GM21737 (cell line): ENCODE data around the gene SMG9.

Source experiments
- ATAC-seq: cut with Tn5 transposase; IDR thresholded peaks from one replicate; pipeline ENCODE4 v1.9.1; 2021; ENCODE audit warnings: mild to moderate bottlenecking, moderate library complexity; ENCODE audit not compliant: unreplicated experiment

Gene SMG9

DNA sequence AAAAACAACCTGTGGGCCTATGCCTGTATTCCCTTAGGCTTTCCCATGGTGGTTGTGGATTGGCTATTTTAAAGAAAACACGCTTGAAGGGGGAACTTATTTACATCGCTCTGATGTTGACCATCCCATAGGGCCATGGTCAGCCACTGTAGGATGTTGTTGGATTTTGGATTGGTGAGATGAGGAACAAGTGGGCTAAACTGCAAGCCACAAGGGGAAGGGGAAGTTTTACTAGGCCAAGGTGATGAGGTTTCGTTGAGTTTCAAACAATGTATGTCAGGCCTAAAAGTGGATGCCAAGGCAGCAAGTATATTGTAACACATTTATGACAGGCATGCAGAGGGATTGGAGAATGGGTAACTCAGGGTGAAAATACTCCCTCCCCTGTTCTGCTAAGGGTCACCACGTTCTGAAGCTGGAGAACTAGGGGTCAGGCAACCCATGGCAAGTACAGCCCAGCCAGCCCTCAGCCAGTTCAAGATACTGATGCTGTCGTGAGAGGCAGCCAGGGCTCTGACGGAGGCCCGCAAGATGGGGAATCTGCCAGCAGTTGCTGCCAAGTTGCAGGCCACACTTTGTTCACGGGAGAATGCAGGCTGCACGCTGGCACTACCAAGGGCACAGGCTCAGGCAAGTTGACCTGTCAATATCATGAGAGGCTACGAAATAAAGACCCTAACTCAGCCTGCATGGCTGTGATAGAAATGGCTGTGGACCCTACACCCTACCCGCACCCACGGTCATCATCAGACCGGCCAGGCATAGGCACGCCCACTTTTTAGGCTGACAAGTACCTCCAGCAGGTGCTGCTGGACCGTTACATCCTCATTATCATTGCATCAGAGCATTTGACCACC, 27.8 kb downstream of the SMG9 start:
- no peak for ATAC-seq

DNA sequence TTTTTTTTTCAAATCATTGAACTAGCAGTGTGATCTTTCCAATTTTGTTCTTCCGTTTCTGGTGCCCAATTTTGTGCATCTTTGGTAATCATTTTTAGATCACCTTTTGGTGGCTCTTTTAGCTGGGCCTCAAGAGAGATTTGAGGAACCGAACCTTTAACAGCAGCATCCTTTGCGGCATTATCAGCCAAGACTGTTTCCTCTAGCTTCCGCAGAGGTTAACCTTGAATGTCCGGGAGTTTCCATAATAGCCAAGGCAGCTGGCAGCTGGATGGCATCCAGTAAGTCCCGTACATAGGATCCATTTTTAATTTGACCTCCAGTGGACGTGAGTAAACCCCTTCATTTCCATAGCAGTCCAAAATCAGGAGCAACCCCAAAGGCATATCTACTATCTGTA, 29.3 kb downstream of the SMG9 start:
- ATAC-seq: no peak

- ATAC-seq: no peak
These were observed 29.9 kb downstream of the SMG9 start for GRCh38 chr19:43724896-43725295.

- ATAC-seq: no peak
These were observed 31.2 kb downstream of the SMG9 start for GRCh38 chr19:43723588-43723987.

- ATAC-seq: no peak
These were observed 33.2 kb downstream of the SMG9 start for GRCh38 chr19:43721469-43722048.

DNA sequence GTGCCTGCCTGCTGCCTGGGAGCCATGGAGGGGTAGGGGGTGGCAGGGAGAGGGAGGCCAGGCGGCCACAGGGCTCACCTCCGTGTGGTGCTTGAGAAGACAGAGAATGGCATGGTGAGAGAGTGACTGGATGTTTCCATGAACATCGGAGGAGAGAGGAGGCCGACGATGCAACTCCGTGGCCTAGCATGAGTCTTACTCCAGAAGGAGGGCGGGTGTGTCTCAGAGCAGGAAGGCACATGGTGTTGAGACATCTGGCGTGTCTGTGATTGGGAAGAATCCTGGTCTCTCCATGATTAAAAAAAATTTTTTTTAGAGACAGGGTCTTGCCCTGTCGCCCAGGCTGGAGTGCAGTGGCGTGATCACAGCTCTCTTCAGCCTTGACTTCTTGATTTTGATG, 33.8 kb downstream of the SMG9 start:
- no peak for ATAC-seq

DNA sequence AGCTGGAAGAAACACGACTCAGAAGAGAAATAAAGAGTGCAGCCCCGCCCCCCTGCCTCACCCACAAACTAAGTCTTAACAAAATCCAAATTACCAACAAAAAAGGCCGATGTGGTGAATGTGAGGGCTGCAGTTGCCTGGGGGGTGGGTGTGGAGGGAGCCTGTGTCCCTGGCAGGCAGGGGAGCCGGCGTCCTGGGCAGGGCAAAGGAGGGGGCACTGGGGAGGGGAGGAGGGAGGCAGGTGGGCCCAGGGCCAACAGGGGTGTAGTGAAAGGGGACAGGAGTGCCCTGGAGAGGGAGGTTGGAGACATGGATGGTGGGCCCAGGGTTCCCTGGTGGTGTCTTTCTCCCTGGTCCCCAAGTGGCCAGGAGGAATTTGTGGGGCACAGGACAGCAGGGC, 34.8 kb downstream of the SMG9 start:
- no peak for ATAC-seq

DNA sequence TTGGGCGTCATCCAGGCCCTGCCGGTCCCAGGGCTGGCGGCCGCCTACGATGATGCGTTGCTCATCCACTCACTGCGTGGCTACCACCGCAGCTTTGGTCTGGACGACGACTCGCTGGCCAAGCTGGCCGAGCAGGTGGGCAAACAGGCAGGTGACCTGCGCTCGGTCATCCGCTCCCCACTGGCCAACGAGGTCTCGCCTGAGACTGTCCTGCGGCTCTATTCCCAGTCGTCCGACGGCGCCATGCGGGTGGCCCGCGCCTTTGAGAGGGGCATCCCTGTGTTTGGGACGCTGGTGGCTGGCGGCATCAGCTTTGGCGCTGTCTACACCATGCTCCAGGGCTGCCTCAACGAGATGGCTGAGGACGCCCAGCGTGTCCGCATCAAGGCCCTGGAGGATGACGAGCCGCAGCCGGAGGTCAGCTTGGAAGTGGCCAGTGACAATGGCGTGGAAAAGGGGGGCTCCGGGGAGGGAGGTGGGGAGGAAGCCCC, 35.3 kb downstream of the SMG9 start:
- ATAC-seq: no peak

DNA sequence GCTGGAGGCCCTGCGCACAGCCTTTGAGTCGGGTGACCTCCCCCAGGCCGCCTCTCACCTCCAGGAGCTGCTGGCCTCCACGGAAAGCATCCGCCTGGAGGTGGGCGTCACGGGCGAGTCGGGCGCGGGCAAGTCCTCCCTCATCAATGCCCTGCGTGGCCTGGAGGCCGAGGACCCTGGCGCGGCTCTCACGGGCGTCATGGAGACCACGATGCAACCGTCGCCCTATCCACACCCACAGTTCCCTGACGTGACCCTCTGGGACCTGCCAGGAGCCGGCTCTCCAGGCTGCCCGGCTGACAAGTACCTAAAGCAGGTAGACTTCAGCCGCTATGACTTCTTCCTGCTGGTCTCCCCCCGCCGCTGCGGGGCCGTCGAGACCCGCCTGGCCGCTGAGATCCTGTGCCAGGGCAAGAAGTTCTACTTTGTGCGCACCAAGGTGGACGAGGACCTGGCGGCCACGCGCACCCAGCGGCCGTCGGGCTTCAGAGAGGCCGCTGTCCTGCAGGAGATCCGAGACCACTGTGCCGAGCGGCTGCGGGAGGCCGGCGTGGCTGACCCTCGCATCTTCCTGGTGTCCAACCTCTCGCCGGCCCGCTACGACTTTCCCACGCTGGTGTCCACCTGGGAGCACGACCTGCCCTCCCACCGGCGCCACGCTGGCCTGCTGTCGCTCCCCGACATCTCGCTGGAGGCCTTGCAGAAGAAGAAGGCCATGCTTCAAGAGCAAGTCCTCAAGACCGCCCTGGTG, 36.0 kb downstream of the SMG9 start:
- ATAC-seq: no peak

DNA sequence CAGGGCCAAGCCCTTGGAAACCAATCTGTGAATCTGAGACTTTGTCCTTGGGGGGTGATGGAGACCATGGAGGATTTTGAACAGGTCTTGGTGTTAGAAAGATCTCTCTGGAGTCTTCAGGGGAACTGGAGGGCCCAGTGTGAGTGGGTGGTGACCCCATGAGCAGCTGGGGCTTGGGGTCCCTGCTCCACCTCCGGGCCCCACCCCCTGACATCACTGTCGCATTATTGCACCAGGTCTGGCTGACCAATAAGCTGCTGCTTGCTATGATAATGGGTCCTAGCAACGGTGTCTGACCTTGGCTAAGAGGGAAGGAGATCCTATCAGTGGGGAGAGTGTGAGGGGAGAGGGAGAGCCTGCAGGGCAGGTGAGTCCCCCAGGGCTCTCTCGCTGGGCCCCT, 39.0 kb downstream of the SMG9 start, which contains the start of gene IRGC:
IRGC (plus strand) TSS at position 301 of the 400 bp plus-strand sequence. CDS start 2,483 bp downstream, outside the sequence.
- ATAC-seq: no peak

DNA sequence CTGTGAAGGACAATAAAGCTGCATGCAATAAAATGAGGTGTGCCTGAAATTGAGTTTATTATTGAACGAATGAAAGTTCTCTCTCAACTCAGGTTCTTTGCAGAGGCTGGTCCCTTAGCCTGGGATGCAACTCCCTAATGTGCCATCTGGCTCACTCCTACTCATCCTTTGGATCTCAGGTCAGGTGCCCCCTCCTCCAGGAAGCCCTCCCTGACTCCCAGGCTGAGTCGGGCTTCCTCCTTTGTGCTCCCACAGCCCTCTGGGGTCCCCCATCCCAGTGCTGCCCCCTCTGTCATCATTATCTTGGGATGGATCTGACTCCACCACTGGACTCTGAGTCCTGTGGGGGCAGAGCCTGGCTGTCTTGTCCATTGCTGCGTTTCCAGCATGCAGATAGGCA, 41.6 kb downstream of the SMG9 start:
- ATAC-seq: no peak

DNA sequence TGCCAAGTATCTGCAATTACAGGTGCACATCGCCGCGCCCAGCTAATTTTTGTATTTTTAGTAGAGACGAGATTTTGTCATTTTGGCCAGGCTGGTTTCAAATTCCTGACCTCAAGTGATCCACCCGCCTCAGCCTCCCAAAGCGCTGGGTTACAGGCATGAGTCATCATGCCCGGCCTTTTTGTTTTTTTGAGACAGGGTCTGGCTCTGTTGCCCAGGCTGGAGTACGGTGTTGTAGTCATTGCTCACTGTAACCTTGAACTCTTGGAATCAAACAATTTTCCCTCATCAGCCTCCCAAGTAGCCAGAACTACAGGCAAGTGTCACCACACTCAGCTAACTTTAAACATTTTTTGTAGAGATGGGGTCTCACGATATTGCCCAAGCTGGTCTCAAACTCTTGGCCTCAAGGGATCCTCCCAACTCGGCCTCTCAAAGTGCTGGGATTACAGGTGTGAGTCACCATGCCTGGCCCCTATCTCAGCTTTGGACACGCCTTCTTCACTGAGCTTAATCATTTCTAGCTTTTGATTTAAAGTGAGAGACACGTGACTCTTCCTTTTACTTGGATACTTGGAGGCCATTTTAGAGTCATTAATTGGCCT, 42.9 kb downstream of the SMG9 start:
- ATAC-seq: no peak

- ATAC-seq: no peak
These were observed 46.0 kb downstream of the SMG9 start for GRCh38 chr19:43708716-43709115.

DNA sequence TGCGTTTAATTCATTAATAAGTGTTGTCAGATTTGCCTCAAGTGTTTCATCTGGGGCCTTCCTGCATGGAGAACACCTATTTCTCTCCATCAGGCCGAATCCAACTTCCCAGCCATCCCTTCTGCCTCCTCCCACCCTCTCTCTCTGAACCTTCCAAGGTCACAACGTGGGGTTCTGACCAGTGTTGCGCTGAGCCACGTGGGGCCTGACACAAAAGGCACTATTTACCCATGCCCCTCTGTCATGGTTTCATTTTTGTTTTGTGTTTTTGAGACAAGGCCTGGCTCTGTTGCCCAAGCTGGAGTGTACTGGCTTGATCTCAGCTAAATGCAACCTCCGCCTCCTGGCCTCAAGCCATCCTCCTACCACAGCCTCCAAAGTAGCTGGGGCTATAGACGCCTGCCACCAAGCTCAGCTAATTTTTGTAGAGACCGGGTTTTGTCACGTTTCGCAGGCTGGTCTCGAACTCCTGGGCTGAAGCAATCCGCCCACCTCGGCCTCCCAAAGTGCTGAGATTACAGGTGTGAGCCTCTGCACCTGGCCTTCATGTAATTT, 47.5 kb downstream of the SMG9 start:
- ATAC-seq: no peak

DNA sequence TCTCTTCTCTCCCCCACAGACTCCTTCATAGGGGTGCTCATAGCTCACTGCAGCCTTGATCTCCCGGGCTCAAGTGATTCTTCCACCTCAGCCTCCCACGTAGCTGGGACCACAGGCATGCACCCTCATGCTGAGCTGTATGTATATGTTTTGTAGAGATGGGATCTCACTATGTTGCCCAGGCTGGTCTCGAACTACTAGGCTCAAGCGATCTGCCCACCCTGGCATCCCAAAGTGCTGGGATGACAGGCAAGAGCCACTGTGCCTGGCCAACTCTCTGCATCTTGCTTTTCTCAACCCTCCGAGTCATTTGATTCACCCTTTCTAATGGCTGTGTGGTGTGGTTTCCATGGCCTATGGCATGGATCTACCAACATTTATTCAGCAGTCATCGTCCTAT, 49.0 kb downstream of the SMG9 start:
- ATAC-seq: no peak

- no peak for ATAC-seq
These were observed 50.6 kb downstream of the SMG9 start for GRCh38 chr19:43704002-43704705.

- no peak for ATAC-seq
These were observed 54.3 kb downstream of the SMG9 start for GRCh38 chr19:43700395-43701000.

DNA sequence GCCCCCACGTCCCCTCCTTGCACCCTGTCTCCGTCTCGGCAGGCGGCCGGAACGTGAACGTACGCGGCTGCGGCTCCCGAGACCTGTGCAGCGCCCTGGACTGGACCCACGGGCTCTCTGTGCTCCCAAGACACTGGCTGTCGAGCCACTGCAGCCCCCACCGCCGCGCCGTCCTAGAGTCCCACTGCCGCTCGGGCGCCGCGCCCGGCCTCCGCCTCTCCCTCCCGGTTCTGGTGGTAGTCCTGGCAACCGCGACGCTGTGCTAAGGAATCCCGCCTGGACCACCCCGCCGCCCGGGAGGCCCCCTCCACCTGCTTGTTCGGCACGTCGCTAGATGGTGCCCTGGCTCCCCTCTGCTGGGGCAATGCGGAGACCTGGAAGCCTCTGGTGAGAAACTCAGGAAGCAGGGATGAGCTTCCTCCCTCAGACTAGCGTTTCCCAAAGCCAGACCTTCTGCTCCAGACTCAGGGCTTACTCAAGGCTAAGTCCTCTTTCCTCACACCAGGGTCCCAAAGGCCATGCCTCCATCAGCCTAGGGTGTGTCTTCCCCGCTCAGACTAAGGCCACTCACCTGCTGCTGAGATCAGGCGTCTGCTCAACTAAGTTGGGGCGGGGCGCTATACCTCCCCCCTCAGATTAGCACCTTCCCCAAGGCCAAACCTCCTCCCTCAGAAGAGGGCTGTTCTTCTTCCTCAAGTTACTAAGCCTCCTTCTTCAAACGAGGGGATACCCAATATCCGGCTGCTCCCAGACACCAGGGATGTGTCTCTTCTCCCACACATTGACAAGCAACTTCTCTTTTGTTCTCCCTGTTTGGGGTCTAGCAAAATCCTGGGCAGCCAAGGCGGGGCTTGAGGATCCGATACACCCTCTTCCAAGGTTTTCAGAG, 55.0 kb downstream of the SMG9 start:
- ATAC-seq: no peak

DNA sequence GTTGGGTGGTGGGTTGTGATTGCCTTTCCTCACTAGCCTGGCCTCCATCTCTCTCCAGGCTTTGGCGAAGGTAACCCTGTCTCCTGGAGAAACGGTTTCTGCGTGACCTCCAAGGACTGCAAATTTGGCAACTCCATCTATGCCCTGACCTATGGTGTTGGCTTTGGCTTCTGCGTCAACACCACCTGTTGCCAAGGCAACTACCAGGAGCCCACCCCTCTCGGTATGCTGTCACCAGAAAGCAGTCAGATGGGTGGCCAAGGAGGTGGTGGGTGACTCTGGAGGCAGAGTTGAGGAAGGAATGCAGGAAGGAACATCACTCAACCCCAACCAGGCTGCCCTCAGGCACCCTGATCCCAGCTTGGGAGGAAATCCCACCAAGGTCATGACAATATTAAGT, 57.5 kb downstream of the SMG9 start:
- ATAC-seq: no peak
